Heart right ventricle (tissue), 16 donors: ENCODE measurements around the gene EIF4ENIF1. TPM values are rescaled to one million over a fixed set of nuclear protein-coding genes. Genes with fewer than 3 reads are reported as not detected.
"Not testable (repeated sequence)": the region's sequence is repeated elsewhere in the genome, so short reads cannot be mapped to it uniquely, and the experiment has no call there.

Experiments used
- ATAC-seq, 8 donors: fragments of 200-7000 bp; cut with Tn5 transposase; one replicate each; pipeline ENCODE4 v1.9.1; 2020; ENCODE audit warnings: mild to moderate bottlenecking in 8 of 8, moderate library complexity in 8 of 8, moderate number of reproducible peaks in 1 of 8
- DNase-seq, 2 donors: peaks; one replicate each; pipeline ENCODE4 v3.0.0-alpha.2; 2020
- H3K27ac ChIP-seq, 10 donors: fragments of 200-600 bp; sonication (generic) in 2 of 10; one replicate each; pipeline versions ENCODE4 v1.5.0 to v1.8.0; 2020 to 2022; ENCODE audit warnings: mild to moderate bottlenecking in 3 of 10
- H3K27me3 ChIP-seq, 7 donors: fragments of 200-600 bp; one replicate each; pipeline ENCODE4 v1.8.0; 2021 to 2022; ENCODE audit warnings: mild to moderate bottlenecking in 2 of 7
- H3K36me3 ChIP-seq, 9 donors: fragments of 200-600 bp; sonication (generic) in 1 of 9; one replicate each; pipeline versions ENCODE4 v1.5.0 to v1.8.0; 2020 to 2022; ENCODE audit warnings: mild to moderate bottlenecking in 2 of 9
- H3K4me1 ChIP-seq, 9 donors: fragments of 200-600 bp; sonication (generic) in 1 of 9; one replicate each; pipeline versions ENCODE4 v1.5.0 to v1.8.0; 2020 to 2022; ENCODE audit warnings: mild to moderate bottlenecking in 4 of 9
- H3K4me3 ChIP-seq, 10 donors: fragments of 200-600 bp; sonication (generic) in 2 of 10; one replicate each; pipeline versions ENCODE4 v1.5.0 to v1.8.0; 2020 to 2022; ENCODE audit warnings: mild to moderate bottlenecking in 7 of 10, moderate library complexity in 2 of 10
- H3K9me3 ChIP-seq, 11 donors: fragments of 200-600 bp in 10 of 11; sonication (generic) in 2 of 11; one replicate each; pipeline versions ENCODE4 v1.5.0 to v1.8.0; 2013 to 2022; ENCODE audit warnings: mild to moderate bottlenecking in 2 of 11, control low read depth in 1 of 11, moderate library complexity in 1 of 11
- CTCF ChIP-seq, 9 donors: fragments of 200-600 bp; sonication (generic) in 2 of 9; IDR thresholded peaks; one replicate each; pipeline versions ENCODE4 v1.5.0 to v1.8.0; 2021 to 2022; ENCODE audit warnings: antibody characterized with exemption in 9 of 9, mild to moderate bottlenecking in 5 of 9, moderate library complexity in 1 of 9
- WGBS, 2 donors: extraction: QIAGEN DNeasy Blood & Tissue Kit; methylation state at CpG; one replicate each; pipeline ENCODE4 v1.1.7; 2013; ENCODE audit warnings: inconsistent platforms in 1 of 2; 5-methylcytosine and 5-hydroxymethylcytosine counted together
- intact Hi-C, 10 donors: fragments of 100-400 bp; cut with DNase I; formaldehyde crosslinking; loops; one replicate each; pipeline versions ENCODE4 v1.11.1 to v1.14.2; 2022
- polyA plus RNA-seq, 2 donors: library from polyadenylated mRNA; stranded (reverse); fragments of 200-250 nt; gene quantifications; one replicate each; pipeline ENCODE4 v1.2.3, GENCODE V29; 2013
- total RNA-seq, 10 donors: library from RNA; stranded (reverse); fragmentation: NEBNext Ultra II Directional in 3 of 10; extraction: Animal tissue kit (Norgen Biotek cat#: 25700) in 3 of 10; gene quantifications; one replicate each; pipeline versions ENCODE4 v1.2.1 to v1.2.4, GENCODE V29; 2021 to 2023
- donor health status: Arrhythmogenic right ventricular cardiomyopathy.
- donor health status: ischemic (EF 13 %, LVEDD 7.1; RV severe dilation, severe dysfunction).
- donor health status: healthy with polysubstance abuse.
- donor health status: DM: no; HTN: yes; CAD: no.
- donor health status: DM: no; HTN: no; CAD: no.
- donor health status: ischemic (EF 25% LVEDD 6.9; RV normal size, moderate dysfunction).
- donor health status: ischemic (EF 25% LVEDD 5.7; RV mildly dilated, moderate dysfunction).
- donor health status: healthy.
- donor health status: DM: yes; HTN: yes; CAD: no.
- donor health status: Ischemic cardiomyopathy.
- donor health status: ischemic (EF 35%, LVEDD 5.7; RV mildly dilated, moderate dysfunction).
- donor health status: nonischemic (EF 11% LVEDD 7.7; RV severe dilation, severe dysfunction).
- donor health status: DM: yes; HTN: yes; CAD: no.
- donor health status: PGD.
- donor health status: ischemic (EF 29% LVEDD 5.4; RV normal size, mild dysfunction).
- donor health status: nonischemic (EF 23%, LVEDD 6.1; RV moderate dilation, normal function).

The EIF4ENIF1 gene
- total and polyA plus RNA-seq, 12 donors = 9.0 to 31.9 (median 22.5) TPM

GRCh38 chr22:31496735-31497146, 7.1 kb upstream of the EIF4ENIF1 start:
- H3K36me3 ChIP-seq = peaks cover 0 to 10% (median 0%) of the 10 kb centered on the region in 9 donors
- ATAC-seq (peak; percentile 4 to 46 (median 26)), DNase-seq (peak; percentile 23)
- H3K4me1 ChIP-seq = peaks cover 0 to 23% (median 17%) of the 10 kb centered on the region in 9 donors
- peaks cover 0 to 6% (median 0%) of the 10 kb centered on the region in 11 donors for H3K9me3 ChIP-seq
- 3% methylated on average over 30 of the region's 30 CpGs for WGBS, 2 donors
- no peak for TF ChIP-seq CTCF (IDR thresholded peaks at IDR 0.05)
- H3K4me3 ChIP-seq = peak overlapping the region; percentile 70 to 96 (median 84)
- intact Hi-C loops = loop anchor here in 2 of 10 donors (10.0 kb wide), 1 partner anchor 152 kb away; the partner anchor contains the start of gene PATZ1 (in 2 of the 2)
- H3K27ac ChIP-seq = peak overlapping the region in 9 of 10 donors; percentile 71 to 88 (median 76)
- H3K27me3 ChIP-seq = no peaks in the 10 kb centered on the region

- peaks cover 0 to 5% (median 0%) of the 10 kb centered on the region in 9 donors for H3K36me3 ChIP-seq
- H3K27me3 ChIP-seq = no peaks in the 10 kb centered on the region
- H3K4me3 ChIP-seq = peak within 1 kb of the TSS; percentile 70 to 96 (median 84)
- peak within 1 kb of the TSS in 9 of 10 donors; percentile 71 to 88 (median 76) for H3K27ac ChIP-seq
- TF ChIP-seq CTCF (IDR thresholded peaks at IDR 0.05) = peak in 7 of 9 donors; percentile 18 to 56 (median 46)
- peak; percentile 97 to 99 (median 98) for ATAC-seq
- H3K9me3 ChIP-seq = peaks cover 0 to 6% (median 0%) of the 10 kb centered on the region in 11 donors
- 0% methylated on average over 70 of the region's 70 CpGs for WGBS, 2 donors
- peaks cover under 1 to 27% (median 19%) of the 10 kb centered on the region in 9 donors for H3K4me1 ChIP-seq
- intact Hi-C loops = loop anchor here in 2 of 10 donors (10.0 kb wide), 1 partner anchor 151 kb away; the partner anchor contains the start of gene PATZ1 (in 2 of the 2)
- DNase-seq = peak; percentile 92
Measured at GRCh38 chr22:31496007-31496734, 6.5 kb upstream of the EIF4ENIF1 start, which contains the start of gene SFI1. TSS of gene SFI1 (plus strand) at chr22:31496536. CDS start at chr22:31508285, 11,749 bp downstream.

GRCh38 chr22:31495343-31495742, 5.7 kb upstream of the EIF4ENIF1 start:
- H3K4me1 ChIP-seq = peaks cover 2 to 35% (median 27%) of the 10 kb centered on the region in 9 donors
- H3K27me3 ChIP-seq = no peaks in the 10 kb centered on the region
- WGBS, 2 donors = 78 to 81% methylated on average over 15 of the region's 15 CpGs
- intact Hi-C loops = loop anchor here in 2 of 10 donors (10.0 kb wide), 1 partner anchor 151 kb away; the partner anchor contains the start of gene PATZ1 (in 2 of the 2)
- H3K36me3 ChIP-seq = no peaks in the 10 kb centered on the region
- H3K27ac ChIP-seq = peak overlapping the region in 8 of 10 donors; percentile 74 to 88 (median 79)
- peaks cover 0 to 6% (median 0%) of the 10 kb centered on the region in 11 donors for H3K9me3 ChIP-seq
- no peak for TF ChIP-seq CTCF (IDR thresholded peaks at IDR 0.05)
- H3K4me3 ChIP-seq = peak overlapping the region in 9 of 10 donors; percentile 77 to 96 (median 85)
- no peak for ATAC-seq
- no peak for DNase-seq

- not testable (repeated sequence) for DNase-seq, H3K9me3 ChIP-seq, H3K4me3 ChIP-seq, H3K27me3 ChIP-seq, ATAC-seq, H3K36me3 ChIP-seq
- WGBS, 2 donors = 97 to 98% methylated on average over 5 of the region's 5 CpGs
- H3K27ac ChIP-seq = peak overlapping the region in 7 of 10 donors; percentile 15 to 64 (median 21)
- intact Hi-C loops = loop anchor here in 4 of 10 donors (5.0 to 10.0 kb wide), 3 partner anchors 139 to 149 kb away; partner anchors contain the start of gene PATZ1 (in 2 of the 4)
- peaks cover 2 to 43% (median 40%) of the 10 kb centered on the region in 9 donors for H3K4me1 ChIP-seq
Measured at GRCh38 chr22:31493355-31493754, 3.7 kb upstream of the EIF4ENIF1 start.
